ENCODE results near the gene CHCHD3. TPM values are rescaled to one million over a fixed set of nuclear protein-coding genes. Genes with fewer than 3 reads are reported as not detected.

Gene CHCHD3
- total and polyA plus RNA-seq, 2 donors = 22.5 to 56.6 TPM

GRCh38 chr7:132769280-132769679 is 312.6 kb downstream of the CHCHD3 start:
- Histone ChIP-seq H3K4me1 (ENCODE audit: control insufficient read depth in 2 of 2, insufficient read depth in 2 of 2, low read length in 2 of 2) (peaks cover 5 to 16% of the 10 kb centered on the region in 2 donors), H3K4me3 (ENCODE audit: low read length in 2 of 2) (no peak overlapping the region), H3K36me3 (ENCODE audit: control insufficient read depth in 2 of 2, insufficient read depth in 2 of 2, low read length in 1 of 2) (no peaks in the 10 kb centered on the region), H3K27ac (ENCODE audit: low read depth in 1 of 2, low read length in 1 of 2) (no peak overlapping the region), H3K27me3 (ENCODE audit: control insufficient read depth in 2 of 2, insufficient read depth in 1 of 2, low read length in 1 of 2) (no peaks in the 10 kb centered on the region), H3K9me3 (ENCODE audit: control insufficient read depth in 2 of 2, insufficient read depth in 1 of 2, low read length in 1 of 2) (no peaks in the 10 kb centered on the region)
- no peak for DNase-seq (ENCODE audit: low read depth in 6 of 9, low spot score in 9 of 9)
- WGBS = 95% methylated on average over 2 of the region's 2 CpGs

- Histone ChIP-seq H3K27me3 (ENCODE audit: control insufficient read depth in 2 of 2, insufficient read depth in 1 of 2, low read length in 1 of 2) (no peaks in the 10 kb centered on the region), H3K4me3 (ENCODE audit: low read length in 2 of 2) (no peak overlapping the region), H3K4me1 (ENCODE audit: control insufficient read depth in 2 of 2, insufficient read depth in 2 of 2, low read length in 2 of 2) (peaks cover 5 to 16% of the 10 kb centered on the region in 2 donors), H3K36me3 (ENCODE audit: control insufficient read depth in 2 of 2, insufficient read depth in 2 of 2, low read length in 1 of 2) (no peaks in the 10 kb centered on the region), H3K27ac (ENCODE audit: low read depth in 1 of 2, low read length in 1 of 2) (no peak overlapping the region), H3K9me3 (ENCODE audit: control insufficient read depth in 2 of 2, insufficient read depth in 1 of 2, low read length in 1 of 2) (no peaks in the 10 kb centered on the region)
- WGBS = 95% methylated on average over 3 of the region's 3 CpGs
- no peak for DNase-seq (ENCODE audit: low read depth in 6 of 9, low spot score in 9 of 9)
Measured at GRCh38 chr7:132768099-132768498, 313.8 kb downstream of the CHCHD3 start.

GRCh38 chr7:132767378-132767777 is 314.5 kb downstream of the CHCHD3 start:
- Histone ChIP-seq H3K36me3 (ENCODE audit: control insufficient read depth in 2 of 2, insufficient read depth in 2 of 2, low read length in 1 of 2) (no peaks in the 10 kb centered on the region), H3K4me3 (ENCODE audit: low read length in 2 of 2) (no peak overlapping the region), H3K4me1 (ENCODE audit: control insufficient read depth in 2 of 2, insufficient read depth in 2 of 2, low read length in 2 of 2) (peaks cover 5 to 16% of the 10 kb centered on the region in 2 donors), H3K27me3 (ENCODE audit: control insufficient read depth in 2 of 2, insufficient read depth in 1 of 2, low read length in 1 of 2) (no peaks in the 10 kb centered on the region), H3K9me3 (ENCODE audit: control insufficient read depth in 2 of 2, insufficient read depth in 1 of 2, low read length in 1 of 2) (no peaks in the 10 kb centered on the region), H3K27ac (ENCODE audit: low read depth in 1 of 2, low read length in 1 of 2) (no peak overlapping the region)
- no peak for DNase-seq (ENCODE audit: low read depth in 6 of 9, low spot score in 9 of 9)
- 88% methylated on average over 5 of the region's 5 CpGs for WGBS

GRCh38 chr7:132766660-132767059 is 315.2 kb downstream of the CHCHD3 start:
- Histone ChIP-seq H3K4me3 (ENCODE audit: low read length in 2 of 2) (no peak overlapping the region), H3K27me3 (ENCODE audit: control insufficient read depth in 2 of 2, insufficient read depth in 1 of 2, low read length in 1 of 2) (no peaks in the 10 kb centered on the region), H3K27ac (ENCODE audit: low read depth in 1 of 2, low read length in 1 of 2) (no peak overlapping the region), H3K9me3 (ENCODE audit: control insufficient read depth in 2 of 2, insufficient read depth in 1 of 2, low read length in 1 of 2) (no peaks in the 10 kb centered on the region), H3K36me3 (ENCODE audit: control insufficient read depth in 2 of 2, insufficient read depth in 2 of 2, low read length in 1 of 2) (no peaks in the 10 kb centered on the region), H3K4me1 (ENCODE audit: control insufficient read depth in 2 of 2, insufficient read depth in 2 of 2, low read length in 2 of 2) (peaks cover 4 to 11% of the 10 kb centered on the region in 2 donors)
- no peak for DNase-seq (ENCODE audit: low read depth in 6 of 9, low spot score in 9 of 9)
- 98% methylated on average over 1 of the region's 1 CpG for WGBS

GRCh38 chr7:132765861-132766260 is 316.0 kb downstream of the CHCHD3 start:
- Histone ChIP-seq H3K4me3 (ENCODE audit: low read length in 2 of 2) (no peak overlapping the region), H3K36me3 (ENCODE audit: control insufficient read depth in 2 of 2, insufficient read depth in 2 of 2, low read length in 1 of 2) (no peaks in the 10 kb centered on the region), H3K27ac (ENCODE audit: low read depth in 1 of 2, low read length in 1 of 2) (no peak overlapping the region), H3K9me3 (ENCODE audit: control insufficient read depth in 2 of 2, insufficient read depth in 1 of 2, low read length in 1 of 2) (no peaks in the 10 kb centered on the region), H3K4me1 (ENCODE audit: control insufficient read depth in 2 of 2, insufficient read depth in 2 of 2, low read length in 2 of 2) (peaks cover 0 to 4% of the 10 kb centered on the region in 2 donors), H3K27me3 (ENCODE audit: control insufficient read depth in 2 of 2, insufficient read depth in 1 of 2, low read length in 1 of 2) (no peaks in the 10 kb centered on the region)
- 95% methylated on average over 11 of the region's 11 CpGs for WGBS
- DNase-seq (ENCODE audit: low read depth in 6 of 9, low spot score in 9 of 9) = no peak

- H3K4me3 ChIP-seq (ENCODE audit: low read length in 2 of 2) = no peak overlapping the region
- H3K27me3 ChIP-seq (ENCODE audit: control insufficient read depth in 2 of 2, insufficient read depth in 1 of 2, low read length in 1 of 2) = no peaks in the 10 kb centered on the region
- no peaks in the 10 kb centered on the region for H3K4me1 ChIP-seq (ENCODE audit: control insufficient read depth in 2 of 2, insufficient read depth in 2 of 2, low read length in 2 of 2)
- H3K9me3 ChIP-seq (ENCODE audit: control insufficient read depth in 2 of 2, insufficient read depth in 1 of 2, low read length in 1 of 2) = no peaks in the 10 kb centered on the region
- 95% methylated on average over 5 of the region's 5 CpGs for WGBS
- H3K27ac ChIP-seq (ENCODE audit: low read depth in 1 of 2, low read length in 1 of 2) = no peak overlapping the region
- no peaks in the 10 kb centered on the region for H3K36me3 ChIP-seq (ENCODE audit: control insufficient read depth in 2 of 2, insufficient read depth in 2 of 2, low read length in 1 of 2)
- no peak for DNase-seq (ENCODE audit: low read depth in 6 of 9, low spot score in 9 of 9)
Measured at GRCh38 chr7:132764762-132765161, 317.1 kb downstream of the CHCHD3 start.

- no peaks in the 10 kb centered on the region for H3K27me3 ChIP-seq (ENCODE audit: control insufficient read depth in 2 of 2, insufficient read depth in 1 of 2, low read length in 1 of 2)
- no peaks in the 10 kb centered on the region for H3K4me1 ChIP-seq (ENCODE audit: control insufficient read depth in 2 of 2, insufficient read depth in 2 of 2, low read length in 2 of 2)
- H3K36me3 ChIP-seq (ENCODE audit: control insufficient read depth in 2 of 2, insufficient read depth in 2 of 2, low read length in 1 of 2) = no peaks in the 10 kb centered on the region
- no peak overlapping the region for H3K27ac ChIP-seq (ENCODE audit: low read depth in 1 of 2, low read length in 1 of 2)
- H3K4me3 ChIP-seq (ENCODE audit: low read length in 2 of 2) = no peak overlapping the region
- WGBS = 94% methylated on average over 7 of the region's 7 CpGs
- no peaks in the 10 kb centered on the region for H3K9me3 ChIP-seq (ENCODE audit: control insufficient read depth in 2 of 2, insufficient read depth in 1 of 2, low read length in 1 of 2)
- no peak for DNase-seq (ENCODE audit: low read depth in 6 of 9, low spot score in 9 of 9)
Measured at GRCh38 chr7:132760866-132761265, 321.0 kb downstream of the CHCHD3 start.

GRCh38 chr7:132760244-132760623 is 321.7 kb downstream of the CHCHD3 start:
- WGBS = 98% methylated on average over 2 of the region's 2 CpGs
- no peak for DNase-seq (ENCODE audit: low read depth in 6 of 9, low spot score in 9 of 9)
- Histone ChIP-seq H3K27me3 (ENCODE audit: control insufficient read depth in 2 of 2, insufficient read depth in 1 of 2, low read length in 1 of 2) (no peaks in the 10 kb centered on the region), H3K9me3 (ENCODE audit: control insufficient read depth in 2 of 2, insufficient read depth in 1 of 2, low read length in 1 of 2) (no peaks in the 10 kb centered on the region), H3K4me1 (ENCODE audit: control insufficient read depth in 2 of 2, insufficient read depth in 2 of 2, low read length in 2 of 2) (no peaks in the 10 kb centered on the region), H3K4me3 (ENCODE audit: low read length in 2 of 2) (no peak overlapping the region), H3K27ac (ENCODE audit: low read depth in 1 of 2, low read length in 1 of 2) (no peak overlapping the region), H3K36me3 (ENCODE audit: control insufficient read depth in 2 of 2, insufficient read depth in 2 of 2, low read length in 1 of 2) (no peaks in the 10 kb centered on the region)

- Histone ChIP-seq H3K36me3 (ENCODE audit: control insufficient read depth in 2 of 2, insufficient read depth in 2 of 2, low read length in 1 of 2) (no peaks in the 10 kb centered on the region), H3K9me3 (ENCODE audit: control insufficient read depth in 2 of 2, insufficient read depth in 1 of 2, low read length in 1 of 2) (no peaks in the 10 kb centered on the region), H3K4me1 (ENCODE audit: control insufficient read depth in 2 of 2, insufficient read depth in 2 of 2, low read length in 2 of 2) (no peaks in the 10 kb centered on the region), H3K4me3 (ENCODE audit: low read length in 2 of 2) (no peak overlapping the region), H3K27ac (ENCODE audit: low read depth in 1 of 2, low read length in 1 of 2) (no peak overlapping the region), H3K27me3 (ENCODE audit: control insufficient read depth in 2 of 2, insufficient read depth in 1 of 2, low read length in 1 of 2) (no peaks in the 10 kb centered on the region)
- DNase-seq (ENCODE audit: low read depth in 6 of 9, low spot score in 9 of 9) = no peak
- WGBS = 95% methylated on average over 15 of the region's 15 CpGs
Measured at GRCh38 chr7:132759482-132760243, 322.2 kb downstream of the CHCHD3 start.
